Measurements from ENCODE around the gene CD2. TPM values are rescaled to one million over a fixed set of nuclear protein-coding genes. Genes with fewer than 3 reads are reported as not detected.

Gene CD2
- polyA plus RNA-seq, 12 donors: 0.21 to 3.1 (median 0.32) TPM; not detected in 3

Other genes with a start within 250 kb of the CD2 start
- 10 to 100 TPM in 11 of 12 donors, not detected in 1; 10.5 to 19.0 (median 15.0) TPM for gene CD58, start 183.4 kb upstream of the CD2 start, polyA plus RNA-seq (ENCODE audit: insufficient read length in 12 of 12)
- gene IGSF3, start 86.7 kb upstream of the CD2 start, polyA plus RNA-seq (ENCODE audit: insufficient read length in 12 of 12): 10 to 100 TPM in 11 of 12 donors, not detected in 1; 16.2 to 46.5 (median 28.2) TPM
- 100 to 1,000 TPM in 10 of 12 donors, 10 to 100 TPM in 1, not detected in 1; 69.8 to 166 (median 137) TPM for gene PTGFRN, start 155.5 kb downstream of the CD2 start, polyA plus RNA-seq (ENCODE audit: insufficient read length in 12 of 12)
- 10 to 100 TPM in 1 of 12 donors, 1 to 10 TPM in 10, not detected in 1; 3.2 to 31.0 (median 5.0) TPM for gene CD101, start 247.3 kb downstream of the CD2 start, polyA plus RNA-seq (ENCODE audit: insufficient read length in 12 of 12)

Data from muscle of arm (tissue), 12 donors.